MCF 10A (cell line): Measurements from ENCODE around the gene SMCO2. TPM values are rescaled to one million over a fixed set of nuclear protein-coding genes. Genes with fewer than 3 reads are reported as not detected.

ENCODE experiments used
- BruUV-seq: library from RNA; stranded (reverse); fragments of 400-500 nt; replicated peaks from 2 replicates; lab custom pipeline; 2021; lab: Mats Ljungman, UMichigan
- CTCF ChIA-PET: fragments of 300-600 bp; sonication (Branson Sonifier 250); formaldehyde crosslinking; extraction: SDS; loops from one replicate; lab custom pipeline; 2021; ENCODE audit warnings: antibody characterized with exemption, inconsistent platforms; lab: Yijun Ruan, JAX
- POLR2A ChIA-PET: fragments of 300-600, 350-650 bp; sonication (Branson Sonifier 250); formaldehyde crosslinking; extraction: SDS; loops from one replicate; lab custom pipeline; 2020; ENCODE audit warnings: antibody characterized with exemption, inconsistent platforms; lab: Yijun Ruan, JAX
- DNase-seq: peaks from one replicate; pipeline ENCODE4 v3.0.0-alpha.2; 2018; ENCODE audit not compliant: unreplicated experiment
- H3K27ac Mint-ChIP-seq: one replicate; pipeline ENCODE4 v1.8.0; 2022; ENCODE audit warnings: mild to moderate bottlenecking, low read depth, mixed read lengths; ENCODE audit not compliant: unreplicated experiment
- H3K27me3 Mint-ChIP-seq: one replicate; pipeline ENCODE4 v1.8.0; 2022; ENCODE audit warnings: mixed read lengths; ENCODE audit not compliant: insufficient read depth, unreplicated experiment
- H3K36me3 Mint-ChIP-seq: one replicate; pipeline ENCODE4 v1.8.0; 2022; ENCODE audit warnings: mild to moderate bottlenecking, moderate library complexity, mixed read lengths; ENCODE audit not compliant: insufficient read depth, unreplicated experiment
- H3K4me1 Mint-ChIP-seq: one replicate; pipeline ENCODE4 v1.8.0; 2022; ENCODE audit warnings: mixed read lengths; ENCODE audit not compliant: insufficient read depth, unreplicated experiment
- H3K4me3 Mint-ChIP-seq: one replicate; pipeline ENCODE4 v1.8.0; 2022; ENCODE audit warnings: mild to moderate bottlenecking, moderate library complexity, mixed read lengths; ENCODE audit not compliant: unreplicated experiment
- H3K9me3 Mint-ChIP-seq: one replicate; pipeline ENCODE4 v1.8.0; 2022; ENCODE audit warnings: mixed read lengths; ENCODE audit not compliant: unreplicated experiment
- intact Hi-C: fragments of 100-400 bp; cut with micrococcal nuclease; formaldehyde crosslinking; loops from 2 replicates; pipeline ENCODE4 v1.14.1; 2022
- total RNA-seq: library from RNA; stranded (reverse); gene quantifications from 2 replicates; pipeline ENCODE4 v1.2.3, GENCODE V29; 2022
- TF ChIP-seq, protein P1 (sequence below): fragments of 200-600 bp; IDR thresholded peaks from one replicate; pipeline ENCODE4 v1.8.0; 2022; ENCODE audit warnings: antibody characterized with exemption, mild to moderate bottlenecking; ENCODE audit not compliant: unreplicated experiment

Gene SMCO2
- total RNA-seq, 1 experiment from 2014 or later: not detected

DNA sequence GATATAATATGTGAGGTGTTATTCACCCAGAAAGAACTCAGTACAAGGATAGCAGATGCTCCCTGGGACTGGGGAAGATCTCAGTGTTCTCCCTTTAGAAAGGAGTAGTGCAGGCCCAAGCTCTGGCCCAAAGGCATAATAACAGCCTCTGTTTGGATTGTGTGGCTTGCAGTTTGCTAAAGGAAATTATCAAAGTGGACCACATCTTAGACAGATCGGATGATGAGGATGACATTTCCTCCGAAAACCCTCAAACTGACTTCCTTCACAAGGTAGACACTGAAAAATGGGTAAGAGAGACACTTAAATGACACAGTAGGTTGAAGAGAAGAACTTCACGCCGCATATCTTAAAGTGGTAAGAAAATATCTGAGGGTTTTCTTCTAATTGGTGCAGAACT, 26.1 kb downstream of the SMCO2 start:
- Mint-ChIP-seq H3K4me1 (peaks cover 6% of the 10 kb centered on the region), H3K36me3 (no peaks in the 10 kb centered on the region), H3K27ac (no peak overlapping the region), H3K9me3 (peaks cover 20% of the 10 kb centered on the region), H3K27me3 (no peaks in the 10 kb centered on the region), H3K4me3 (no peak overlapping the region)
- no peak for DNase-seq
- ChIA-PET POLR2A (interaction anchor here (0.6 to 1.0 kb wide), 3 partner anchors 9 to 89 kb away, joined by 3 to 5 read pairs (median 3); partner anchors contain the start of gene PPFIBP1), CTCF (no interaction called here)
- intact Hi-C loops: no loop called here
- TF ChIP-seq, protein P1, sequence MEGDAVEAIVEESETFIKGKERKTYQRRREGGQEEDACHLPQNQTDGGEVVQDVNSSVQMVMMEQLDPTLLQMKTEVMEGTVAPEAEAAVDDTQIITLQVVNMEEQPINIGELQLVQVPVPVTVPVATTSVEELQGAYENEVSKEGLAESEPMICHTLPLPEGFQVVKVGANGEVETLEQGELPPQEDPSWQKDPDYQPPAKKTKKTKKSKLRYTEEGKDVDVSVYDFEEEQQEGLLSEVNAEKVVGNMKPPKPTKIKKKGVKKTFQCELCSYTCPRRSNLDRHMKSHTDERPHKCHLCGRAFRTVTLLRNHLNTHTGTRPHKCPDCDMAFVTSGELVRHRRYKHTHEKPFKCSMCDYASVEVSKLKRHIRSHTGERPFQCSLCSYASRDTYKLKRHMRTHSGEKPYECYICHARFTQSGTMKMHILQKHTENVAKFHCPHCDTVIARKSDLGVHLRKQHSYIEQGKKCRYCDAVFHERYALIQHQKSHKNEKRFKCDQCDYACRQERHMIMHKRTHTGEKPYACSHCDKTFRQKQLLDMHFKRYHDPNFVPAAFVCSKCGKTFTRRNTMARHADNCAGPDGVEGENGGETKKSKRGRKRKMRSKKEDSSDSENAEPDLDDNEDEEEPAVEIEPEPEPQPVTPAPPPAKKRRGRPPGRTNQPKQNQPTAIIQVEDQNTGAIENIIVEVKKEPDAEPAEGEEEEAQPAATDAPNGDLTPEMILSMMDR: no peak
- no TSS peak for BruUV-seq

DNA sequence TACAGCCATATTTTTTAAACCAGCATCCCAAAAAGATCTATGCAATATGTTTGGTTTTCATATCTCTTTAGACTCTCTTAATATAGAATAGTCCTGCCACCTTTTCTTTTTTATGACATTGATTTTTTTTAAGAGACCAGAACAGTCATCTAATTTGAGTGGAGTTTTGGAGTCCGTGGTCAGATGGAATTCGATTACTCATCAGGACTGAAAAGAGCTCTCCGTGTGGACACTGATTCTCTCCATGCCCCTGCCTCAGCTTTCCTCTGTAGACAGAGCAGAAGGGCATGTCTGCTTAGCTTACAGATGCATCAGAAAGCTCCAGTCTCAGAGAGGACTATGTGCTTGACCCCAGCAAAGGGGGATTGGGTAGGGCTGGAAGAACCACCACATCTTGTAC, 27.8 kb downstream of the SMCO2 start:
- peak; percentile 21 for DNase-seq
- TF ChIP-seq, protein P1: no peak
- Mint-ChIP-seq H3K27me3 (no peaks in the 10 kb centered on the region), H3K4me1 (peaks cover 6% of the 10 kb centered on the region), H3K27ac (no peak overlapping the region), H3K4me3 (no peak overlapping the region), H3K36me3 (no peaks in the 10 kb centered on the region), H3K9me3 (peaks cover 27% of the 10 kb centered on the region)
- intact Hi-C loops: no loop called here
- ChIA-PET CTCF (no interaction called here), POLR2A (interaction anchor here (0.8 kb wide), 1 partner anchor 31 kb away, joined by 3 read pairs; no protein-coding TSS in a partner anchor)
- no TSS peak for BruUV-seq

DNA sequence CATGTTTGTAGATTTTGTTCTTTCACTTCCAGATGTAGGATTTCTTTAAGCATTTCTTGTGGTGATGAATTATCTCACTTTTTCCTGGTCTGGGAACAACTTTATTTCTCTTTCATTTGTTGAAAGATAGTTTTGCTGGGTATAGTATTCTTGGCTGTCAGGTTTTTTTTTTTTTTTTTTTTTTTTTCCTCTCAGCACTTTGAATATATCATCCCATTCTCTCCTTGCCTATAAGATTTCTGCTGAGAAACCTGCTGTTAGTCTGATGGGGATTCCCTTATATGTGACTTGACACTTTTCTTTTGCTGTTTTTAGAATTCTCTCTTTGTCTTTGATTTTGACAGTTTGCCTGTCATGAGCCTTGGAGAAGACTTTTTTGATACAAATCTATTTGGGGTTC, 30.5 kb downstream of the SMCO2 start:
- ChIA-PET POLR2A (no interaction called here), CTCF (no interaction called here)
- Mint-ChIP-seq H3K27me3 (no peaks in the 10 kb centered on the region), H3K27ac (no peak overlapping the region), H3K36me3 (no peaks in the 10 kb centered on the region), H3K9me3 (peaks cover 27% of the 10 kb centered on the region), H3K4me1 (peaks cover 6% of the 10 kb centered on the region), H3K4me3 (no peak overlapping the region)
- TF ChIP-seq, protein P1: no peak
- intact Hi-C loops: no loop called here
- no peak for DNase-seq
- no TSS peak for BruUV-seq

DNA sequence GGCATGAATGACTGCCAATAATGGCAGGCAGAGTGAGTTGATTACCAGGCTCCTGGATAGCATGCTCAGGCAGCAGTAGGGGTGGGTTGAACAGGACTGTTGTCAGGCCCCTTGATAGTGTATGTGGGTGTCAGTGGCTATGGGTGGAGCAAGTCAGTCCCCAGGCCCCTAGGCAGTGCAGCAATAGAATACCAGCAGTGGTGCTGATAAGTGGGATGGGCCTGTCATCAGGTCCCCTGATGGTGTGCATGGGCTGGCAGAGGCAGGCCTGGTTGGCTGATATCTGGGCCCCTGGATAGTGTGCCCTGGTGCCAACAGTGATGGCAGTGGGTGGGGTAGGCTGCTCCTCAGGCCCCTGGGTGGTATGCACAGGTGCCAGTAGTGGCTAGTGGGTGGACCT, 32.4 kb downstream of the SMCO2 start:
- intact Hi-C loops: no loop called here
- H3K27me3 Mint-ChIP-seq: no peaks in the 10 kb centered on the region
- TF ChIP-seq, protein P1: no peak
- CTCF ChIA-PET: no interaction called here
- no peaks in the 10 kb centered on the region for H3K36me3 Mint-ChIP-seq
- no peak for DNase-seq
- POLR2A ChIA-PET: no interaction called here
- no TSS peak for BruUV-seq
- no peak overlapping the region for H3K4me3 Mint-ChIP-seq
- H3K27ac Mint-ChIP-seq: no peak overlapping the region
- peaks cover 27% of the 10 kb centered on the region for H3K9me3 Mint-ChIP-seq
- H3K4me1 Mint-ChIP-seq: peaks cover 6% of the 10 kb centered on the region
